ENCODE data around the gene ST6GAL1. TPM values are rescaled to one million over a fixed set of nuclear protein-coding genes. Genes with fewer than 3 reads are reported as not detected.
"Not testable (repeated sequence)": the region's sequence is repeated elsewhere in the genome, so short reads cannot be mapped to it uniquely, and the experiment has no call there.

Gene ST6GAL1
- total RNA-seq, 1 donor from 2014 or later, result 74.0 TPM

DNA sequence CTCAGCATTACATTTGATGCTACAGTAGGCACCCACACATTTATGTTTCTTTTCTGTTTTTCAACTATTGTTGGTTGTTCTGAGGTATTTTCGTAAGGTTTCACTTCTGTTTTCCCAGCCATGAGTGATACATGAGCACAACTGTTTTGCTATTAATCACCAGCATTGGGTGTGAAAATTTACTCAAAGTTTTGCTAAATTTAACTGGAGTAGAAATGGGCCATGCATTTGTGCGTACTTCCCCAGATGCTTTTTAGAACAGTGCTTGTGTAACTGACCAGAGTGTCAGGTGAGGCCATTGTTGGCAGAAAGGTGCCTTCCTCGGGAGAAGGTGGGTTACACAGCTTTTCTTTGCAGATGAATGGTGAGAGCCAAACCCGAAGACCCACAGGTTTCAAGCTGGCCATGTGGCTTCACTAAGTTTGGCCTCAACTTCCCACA lies 70.4 kb downstream of the ST6GAL1 start:
- Mint-ChIP-seq H3K4me1 (ENCODE audit: low read depth) (no peaks in the 10 kb centered on the region), H3K27me3 (no peaks in the 10 kb centered on the region), H3K9me3 (ENCODE audit: low read depth) (no peaks in the 10 kb centered on the region), H3K4me3 (ENCODE audit: low read depth) (no peak overlapping the region), H3K36me3 (ENCODE audit: insufficient read depth) (peaks cover 13% of the 10 kb centered on the region), H3K27ac (peak overlapping the region; percentile 19)
- DNase-seq (ENCODE audit: low spot score, unreplicated experiment), result no peak
- TF ChIP-seq, protein P1, sequence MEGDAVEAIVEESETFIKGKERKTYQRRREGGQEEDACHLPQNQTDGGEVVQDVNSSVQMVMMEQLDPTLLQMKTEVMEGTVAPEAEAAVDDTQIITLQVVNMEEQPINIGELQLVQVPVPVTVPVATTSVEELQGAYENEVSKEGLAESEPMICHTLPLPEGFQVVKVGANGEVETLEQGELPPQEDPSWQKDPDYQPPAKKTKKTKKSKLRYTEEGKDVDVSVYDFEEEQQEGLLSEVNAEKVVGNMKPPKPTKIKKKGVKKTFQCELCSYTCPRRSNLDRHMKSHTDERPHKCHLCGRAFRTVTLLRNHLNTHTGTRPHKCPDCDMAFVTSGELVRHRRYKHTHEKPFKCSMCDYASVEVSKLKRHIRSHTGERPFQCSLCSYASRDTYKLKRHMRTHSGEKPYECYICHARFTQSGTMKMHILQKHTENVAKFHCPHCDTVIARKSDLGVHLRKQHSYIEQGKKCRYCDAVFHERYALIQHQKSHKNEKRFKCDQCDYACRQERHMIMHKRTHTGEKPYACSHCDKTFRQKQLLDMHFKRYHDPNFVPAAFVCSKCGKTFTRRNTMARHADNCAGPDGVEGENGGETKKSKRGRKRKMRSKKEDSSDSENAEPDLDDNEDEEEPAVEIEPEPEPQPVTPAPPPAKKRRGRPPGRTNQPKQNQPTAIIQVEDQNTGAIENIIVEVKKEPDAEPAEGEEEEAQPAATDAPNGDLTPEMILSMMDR (IDR thresholded peaks at IDR 0.05; ENCODE audit: unreplicated experiment), result no peak

DNA sequence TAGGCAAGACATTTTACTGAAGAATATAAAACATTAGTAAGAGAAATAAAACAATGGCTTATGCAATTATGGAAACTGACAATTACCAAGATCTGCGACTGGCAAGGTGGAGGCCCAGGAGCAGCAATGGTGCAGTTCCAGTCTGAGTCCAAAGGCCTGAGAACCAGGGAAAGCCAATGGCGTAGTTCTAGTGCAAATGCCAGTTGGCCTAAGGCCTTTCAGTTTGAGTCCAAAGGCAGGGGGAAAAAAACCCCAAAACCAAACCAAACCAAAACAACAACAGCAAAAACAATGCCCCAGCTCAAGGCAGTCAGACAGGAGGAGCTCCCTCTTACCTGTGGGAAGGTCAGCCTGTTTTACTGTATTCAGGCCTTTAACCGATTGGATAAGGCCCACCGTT lies 72.6 kb downstream of the ST6GAL1 start:
- Mint-ChIP-seq H3K27ac (no peak overlapping the region), H3K36me3 (ENCODE audit: insufficient read depth) (peaks cover 19% of the 10 kb centered on the region), H3K4me3 (ENCODE audit: low read depth) (no peak overlapping the region), H3K4me1 (ENCODE audit: low read depth) (no peaks in the 10 kb centered on the region), H3K27me3 (no peaks in the 10 kb centered on the region), H3K9me3 (ENCODE audit: low read depth) (no peaks in the 10 kb centered on the region)
- TF ChIP-seq, protein P1 (IDR thresholded peaks at IDR 0.05; ENCODE audit: unreplicated experiment), result no peak
- DNase-seq (ENCODE audit: low spot score, unreplicated experiment), result no peak

DNA sequence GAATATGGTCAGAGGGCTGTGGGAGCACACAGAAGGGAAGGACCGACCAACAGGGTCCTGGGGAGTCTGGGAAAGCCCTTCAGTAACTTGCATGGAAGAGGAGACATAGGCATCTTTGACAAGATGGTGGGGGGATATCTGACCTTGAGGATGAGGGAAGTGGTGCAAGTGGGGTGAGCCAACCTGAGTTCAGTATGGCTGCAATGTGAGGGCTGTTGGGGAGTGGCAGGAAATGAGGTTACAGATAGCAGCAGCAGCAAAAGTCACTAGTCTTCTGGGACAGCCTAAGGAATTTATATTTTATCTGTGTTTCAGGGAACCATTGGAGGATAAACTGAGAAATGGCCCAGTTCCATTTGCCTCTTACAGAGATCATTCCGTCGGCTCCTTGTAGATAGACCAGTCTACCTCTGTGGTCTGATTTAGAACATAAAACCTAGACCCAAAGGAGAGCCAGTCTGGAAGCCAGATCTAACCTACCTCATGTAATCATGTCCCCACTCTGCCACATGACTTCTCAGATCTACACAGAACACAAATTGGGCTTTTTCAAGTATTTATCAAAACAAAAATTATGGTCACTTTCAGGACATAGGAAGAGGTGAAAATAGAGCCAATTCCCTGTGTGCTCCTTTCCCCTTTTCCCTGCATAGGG lies 75.6 kb downstream of the ST6GAL1 start:
- H3K27ac Mint-ChIP-seq, result no peak overlapping the region
- TF ChIP-seq, protein P1 (IDR thresholded peaks at IDR 0.05; ENCODE audit: unreplicated experiment), result no peak
- no peaks in the 10 kb centered on the region for H3K27me3 Mint-ChIP-seq
- H3K9me3 Mint-ChIP-seq (ENCODE audit: low read depth), result no peaks in the 10 kb centered on the region
- no peak overlapping the region for H3K4me3 Mint-ChIP-seq (ENCODE audit: low read depth)
- H3K36me3 Mint-ChIP-seq (ENCODE audit: insufficient read depth), result peaks cover 21% of the 10 kb centered on the region
- peaks cover 9% of the 10 kb centered on the region for H3K4me1 Mint-ChIP-seq (ENCODE audit: low read depth)
- DNase-seq (ENCODE audit: low spot score, unreplicated experiment), result no peak

DNA sequence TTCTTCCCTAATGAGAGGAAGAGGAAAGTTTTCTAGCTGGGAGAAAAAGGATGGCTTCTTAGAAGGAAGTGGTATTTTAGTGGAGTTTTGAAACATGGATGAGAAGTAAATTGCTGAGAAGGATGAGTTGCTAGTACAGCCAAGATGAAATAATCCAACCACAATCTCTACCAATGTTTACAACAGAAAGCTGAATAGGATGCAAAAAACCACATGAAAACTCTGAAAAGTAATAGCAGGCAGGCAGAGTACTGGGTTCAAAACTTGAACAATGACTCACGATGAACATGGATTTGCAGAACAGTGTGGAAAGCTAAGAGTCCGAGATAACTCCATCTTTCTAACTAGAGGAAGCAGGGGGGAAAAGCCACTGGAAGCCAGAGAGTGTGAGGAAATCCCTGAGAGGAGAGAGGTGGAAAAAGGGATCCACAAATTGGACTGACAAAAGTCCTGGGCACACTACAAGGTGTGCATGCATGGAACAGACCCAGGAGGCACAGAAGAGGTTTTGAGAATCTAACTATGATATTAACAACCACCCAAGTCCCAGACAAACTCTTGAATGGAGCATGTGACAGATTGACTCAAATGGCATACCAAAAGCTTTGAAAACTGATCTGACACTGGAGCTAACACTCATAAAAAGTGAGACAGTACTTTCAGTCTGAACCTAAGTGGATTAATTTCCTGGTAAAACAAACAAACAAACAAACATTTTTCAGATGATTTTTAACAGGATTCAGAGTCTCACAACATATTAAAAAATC lies 76.7 kb downstream of the ST6GAL1 start:
- Mint-ChIP-seq H3K27me3 (no peaks in the 10 kb centered on the region), H3K27ac (no peak overlapping the region), H3K9me3 (ENCODE audit: low read depth) (no peaks in the 10 kb centered on the region), H3K4me3 (ENCODE audit: low read depth) (no peak overlapping the region), H3K36me3 (ENCODE audit: insufficient read depth) (peaks cover 21% of the 10 kb centered on the region), H3K4me1 (ENCODE audit: low read depth) (peaks cover 9% of the 10 kb centered on the region)
- no peak for DNase-seq (ENCODE audit: low spot score, unreplicated experiment)
- TF ChIP-seq, protein P1 (IDR thresholded peaks at IDR 0.05; ENCODE audit: unreplicated experiment), result no peak

DNA sequence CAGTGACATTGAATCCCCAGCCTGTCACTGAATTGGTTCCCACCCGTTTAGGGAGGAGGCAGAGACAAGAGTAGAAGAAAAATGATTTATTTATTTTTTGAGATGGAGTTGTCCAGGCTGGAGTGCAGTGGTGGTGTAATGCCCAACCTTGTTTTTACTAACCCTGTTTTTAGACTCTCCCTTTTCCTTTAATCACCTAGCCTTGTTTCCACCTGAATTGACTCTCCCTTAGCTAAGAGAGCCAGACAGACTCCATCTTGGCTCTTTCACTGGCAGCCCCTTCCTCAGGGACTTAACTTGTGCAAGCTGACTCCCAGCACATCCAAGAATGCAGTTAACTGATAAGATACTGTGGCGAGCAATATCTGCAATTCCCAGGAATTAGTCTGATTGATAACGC lies 80.1 kb downstream of the ST6GAL1 start:
- DNase-seq (ENCODE audit: low spot score, unreplicated experiment); H3K27me3 Mint-ChIP-seq; H3K9me3 Mint-ChIP-seq (ENCODE audit: low read depth); H3K4me3 Mint-ChIP-seq (ENCODE audit: low read depth); H3K4me1 Mint-ChIP-seq (ENCODE audit: low read depth); H3K27ac Mint-ChIP-seq: not testable (repeated sequence)
- H3K36me3 Mint-ChIP-seq (ENCODE audit: insufficient read depth), result peaks cover 22% of the 10 kb centered on the region

Measured in progenitor cell of endocrine pancreas (in vitro differentiated cells).